HepG2 (cell line): Measurements from ENCODE around the gene DERL2. TPM values are rescaled to one million over a fixed set of nuclear protein-coding genes. Genes with fewer than 3 reads are reported as not detected.

Source experiments
- ARNTL ChIP-seq: sonication (generic); formaldehyde crosslinking; IDR thresholded peaks from 2 replicates; pipeline ENCODE4 v1.4.0; 2020; ENCODE audit warnings: mild to moderate bottlenecking, missing genetic modification reagents
- CCDC6 ChIP-seq: sonication (generic); formaldehyde crosslinking; IDR thresholded peaks from 2 replicates; pipeline ENCODE4 v1.8.1; 2022; ENCODE audit warnings: mild to moderate bottlenecking, missing genetic modification reagents, moderate library complexity
- ELK4 ChIP-seq: sonication (generic); formaldehyde crosslinking; IDR thresholded peaks from 2 replicates; pipeline ENCODE4 v1.9.0; 2021; ENCODE audit warnings: missing genetic modification reagents, borderline replicate concordance
- GLI4 ChIP-seq: sonication (generic); formaldehyde crosslinking; IDR thresholded peaks from 2 replicates; pipeline ENCODE4 v1.5.1; 2020; ENCODE audit warnings: missing genetic modification reagents, mild to moderate bottlenecking, moderate library complexity, borderline replicate concordance
- HMGXB3 ChIP-seq: sonication (generic); formaldehyde crosslinking; IDR thresholded peaks from 2 replicates; pipeline ENCODE4 v1.4.0; 2020; ENCODE audit warnings: missing genetic modification reagents, borderline replicate concordance
- IRF2 ChIP-seq: IDR thresholded peaks from 2 replicates; pipeline ENCODE4 v1.6.1; 2018; ENCODE audit warnings: missing genetic modification reagents, missing compliant biosample characterization
- MIXL1 ChIP-seq: IDR thresholded peaks from 2 replicates; pipeline ENCODE4 v1.6.1; 2016
- NCOA1 ChIP-seq: sonication (generic); formaldehyde crosslinking; IDR thresholded peaks from 2 replicates; pipeline ENCODE4 v1.9.0; 2021; ENCODE audit warnings: missing genetic modification reagents
- POLR2A ChIP-seq, 2 experiments: IDR thresholded peaks; 2 replicates each; pipeline ENCODE4 v1.6.1; 2011; ENCODE audit warnings: low read depth in 2 of 2, low read length in 2 of 2, mild to moderate bottlenecking in 1 of 2, moderate library complexity in 1 of 2; ENCODE audit not compliant: insufficient read depth in 1 of 2
- RNF2 ChIP-seq: fragments of 450-650 bp; conservative IDR thresholded peaks from 2 replicates; pipeline ENCODE4 v1.6.1; 2016; ENCODE audit warnings: low read depth
- SP5 ChIP-seq: IDR thresholded peaks from 2 replicates; pipeline ENCODE4 v1.6.1; 2016; ENCODE audit warnings: low read depth, borderline replicate concordance
- TBX2 ChIP-seq: sonication (generic); formaldehyde crosslinking; IDR thresholded peaks from 2 replicates; pipeline ENCODE4 v1.5.0; 2020; ENCODE audit warnings: missing genetic modification reagents, mild to moderate bottlenecking, borderline replicate concordance
- TEAD3 ChIP-seq: optimal IDR thresholded peaks from 2 replicates; pipeline ENCODE3; 2016; ENCODE audit warnings: borderline replicate concordance
- ZNF138 ChIP-seq: sonication (generic); formaldehyde crosslinking; IDR thresholded peaks from 2 replicates; pipeline ENCODE4 v1.5.0; 2020; ENCODE audit warnings: mild to moderate bottlenecking, low read depth, missing genetic modification reagents
- ZNF687 ChIP-seq: sonication (generic); formaldehyde crosslinking; IDR thresholded peaks from 2 replicates; pipeline ENCODE4 v1.5.1; 2020; ENCODE audit warnings: mild to moderate bottlenecking, missing genetic modification reagents, moderate library complexity
- ZNF713 ChIP-seq: sonication (generic); formaldehyde crosslinking; IDR thresholded peaks from 2 replicates; pipeline ENCODE4 v1.4.0; 2020; ENCODE audit warnings: mild to moderate bottlenecking, missing genetic modification reagents
- ZNF770 ChIP-seq: sonication (generic); formaldehyde crosslinking; IDR thresholded peaks from 2 replicates; pipeline ENCODE4 v1.5.0; 2020; ENCODE audit warnings: mild to moderate bottlenecking, missing genetic modification reagents
- polyA plus RNA-seq, 8 experiments: library from polyadenylated mRNA; depleted of rRNA in 3 of 8; stranded (reverse) in 7 of 8; unstranded in 1 of 8; fragments of >200 nt; fragmentation: Illumina TruSeq in 4 of 8; extraction: Trizol in 4 of 8; gene quantifications; 2 replicates each; pipeline versions ENCODE4 v1.2.1 to v1.2.3, GENCODE V29; 2011 to 2016; ENCODE audit warnings: low read depth in 4 of 8, missing spikeins in 1 of 8, mixed read lengths in 1 of 8; ENCODE audit not compliant: insufficient read depth in 1 of 8
- total RNA-seq, 5 experiments: library from RNA; depleted of rRNA; stranded (reverse); fragments of >200 nt; fragmentation: Illumina TruSeq; extraction: Trizol; gene quantifications; 2 replicates each; pipeline ENCODE4 v1.2.3, GENCODE V29; 2016; ENCODE audit warnings: low read depth in 1 of 5

The DERL2 gene
- total and polyA plus RNA-seq, 2 of the 13 experiments (the other 11 are each of a cell fraction or from before 2014, with no cell fraction given), result 59.3 to 65.2 TPM

- 0 out of 2 replicates have a peak, but pooled peaks have one; percentile 13 for TF ChIP-seq ELK4 (CRISPR knock-in tag)
- peak; percentile 12; the same call in 1 of the 2 replicates for TF ChIP-seq MIXL1 (CRISPR knock-in tag)
- peak; percentile 54 for TF ChIP-seq IRF2
- TF ChIP-seq TEAD3 (CRISPR knock-in tag), result peak; percentile 52
- peak; percentile 96 for TF ChIP-seq ZNF687 (CRISPR knock-in tag)
- TF ChIP-seq ZNF770, result peak; percentile 66
- peak; percentile 97 for TF ChIP-seq HMGXB3 (CRISPR knock-in tag)
- peak; percentile 98 for TF ChIP-seq RNF2
- peak; percentile 54; the same call in 1 of the 2 replicates for TF ChIP-seq ARNTL (CRISPR knock-in tag)
- TF ChIP-seq POLR2A (IDR thresholded peaks at IDR 0.05; ENCODE audit: insufficient read depth in 1 of 2, low read depth in 2 of 2, low read length in 2 of 2), result peak; percentile 66 to 91
- peak; percentile 44; the same call in 1 of the 2 replicates for TF ChIP-seq CCDC6 (CRISPR knock-in tag)
- TF ChIP-seq SP5 (CRISPR knock-in tag), result no peak
- peak; percentile 78 for TF ChIP-seq TBX2 (CRISPR knock-in tag)
- TF ChIP-seq ZNF138, result peak; percentile 44; the same call in 1 of the 2 replicates
- TF ChIP-seq GLI4, result no peak
- TF ChIP-seq ZNF713 (CRISPR knock-in tag), result no peak
- TF ChIP-seq NCOA1 (CRISPR knock-in tag), result peak; percentile 82; the same call in 1 of the 2 replicates
Measured at GRCh38 chr17:5486206-5487124, 487 bp upstream of the DERL2 start, which contains the start of gene MIS12 (continued).
